NAMALWA (cell line): ENCODE measurements around the gene AQP1.

Experiments
- DNase-seq: peaks from one replicate; pipeline ENCODE4 v3.0.0-alpha.2; 2015; ENCODE audit warnings: low spot score

Gene AQP1

GRCh38 chr7:30911561-30911969, at the start of gene AQP1:
Gene AQP1, plus strand, starts transcription at chr7:30911853. Its CDS starts 57 bp downstream, at chr7:30911910.
- DNase-seq: no peak

- DNase-seq: no peak
Observed at GRCh38 chr7:30862995-30863705, 48.5 kb upstream of the AQP1 start.

- no peak for DNase-seq
Observed at GRCh38 chr7:30863706-30864035, 48.0 kb upstream of the AQP1 start.

- no peak for DNase-seq
Observed at GRCh38 chr7:30864101-30864500, 47.6 kb upstream of the AQP1 start.

DNA sequence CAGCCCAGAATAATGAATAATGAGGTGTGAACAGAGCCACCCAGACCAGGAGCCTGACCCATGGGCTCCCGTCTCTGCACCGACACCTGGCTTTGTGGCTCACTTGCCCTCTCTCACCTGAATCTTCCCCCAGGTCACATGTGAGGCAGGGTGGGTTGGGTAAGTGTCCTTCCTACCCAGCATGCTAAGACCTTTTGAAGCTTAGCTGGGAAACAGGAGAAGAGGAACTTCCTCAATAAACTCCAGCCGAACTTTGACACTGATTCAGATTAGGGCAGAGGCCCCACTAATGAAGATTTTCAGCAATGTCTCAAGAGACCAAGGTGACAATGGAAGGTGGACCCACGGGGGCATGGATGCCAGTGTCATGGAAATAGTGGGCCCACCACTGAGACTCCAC, 46.6 kb upstream of the AQP1 start:
- no peak for DNase-seq

DNA sequence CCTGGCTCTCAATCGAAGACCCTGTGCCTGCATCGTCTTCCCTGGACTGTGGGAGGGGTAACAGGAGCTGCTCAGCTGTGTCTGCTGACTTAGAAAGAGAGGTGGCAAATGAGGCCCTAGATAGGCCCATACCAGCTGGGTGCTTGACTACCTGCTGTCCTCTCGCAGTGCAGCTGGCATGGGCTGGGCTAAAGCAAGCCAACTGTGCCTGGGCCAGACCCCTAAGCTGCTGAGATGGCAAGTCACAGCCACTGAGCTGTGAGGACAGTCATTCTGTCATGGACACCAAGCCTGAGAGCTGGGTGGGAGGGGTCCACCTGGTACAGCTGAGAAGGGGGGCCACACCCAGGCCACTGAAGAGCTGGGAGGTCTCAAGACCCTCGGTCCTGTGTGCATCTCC, 45.8 kb upstream of the AQP1 start:
- no peak for DNase-seq

- no peak for DNase-seq
Observed at GRCh38 chr7:30866939-30867338, 44.7 kb upstream of the AQP1 start.

- DNase-seq: no peak
Observed at GRCh38 chr7:30867483-30867882, 44.2 kb upstream of the AQP1 start.

GRCh38 chr7:30869794-30870611, 41.6 kb upstream of the AQP1 start:
- no peak for DNase-seq

GRCh38 chr7:30870821-30871518, 40.7 kb upstream of the AQP1 start:
- DNase-seq: no peak

- DNase-seq: no peak
Observed at GRCh38 chr7:30871655-30872054, 40.0 kb upstream of the AQP1 start.

GRCh38 chr7:30873207-30873606, 38.4 kb upstream of the AQP1 start:
- no peak for DNase-seq

DNA sequence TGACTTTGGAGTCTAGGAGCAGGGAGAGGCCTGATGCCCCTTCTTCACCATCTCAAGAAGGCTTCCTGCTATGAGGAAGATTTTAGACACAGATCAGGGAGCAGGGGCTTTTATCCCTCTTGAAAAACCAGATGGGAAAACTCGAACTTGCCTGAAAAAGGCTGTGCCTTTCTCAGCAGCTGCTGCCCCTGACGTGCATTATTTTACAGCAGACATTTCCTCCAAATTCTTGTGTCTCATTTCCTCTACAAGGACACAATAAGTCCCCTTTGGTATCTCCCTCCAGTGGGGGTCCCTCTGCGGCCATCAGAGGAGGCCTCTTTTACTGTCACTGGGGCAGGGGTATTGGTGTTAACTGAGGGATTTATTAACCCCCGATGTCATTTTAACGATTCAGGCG, 38.0 kb upstream of the AQP1 start:
- no peak for DNase-seq

DNA sequence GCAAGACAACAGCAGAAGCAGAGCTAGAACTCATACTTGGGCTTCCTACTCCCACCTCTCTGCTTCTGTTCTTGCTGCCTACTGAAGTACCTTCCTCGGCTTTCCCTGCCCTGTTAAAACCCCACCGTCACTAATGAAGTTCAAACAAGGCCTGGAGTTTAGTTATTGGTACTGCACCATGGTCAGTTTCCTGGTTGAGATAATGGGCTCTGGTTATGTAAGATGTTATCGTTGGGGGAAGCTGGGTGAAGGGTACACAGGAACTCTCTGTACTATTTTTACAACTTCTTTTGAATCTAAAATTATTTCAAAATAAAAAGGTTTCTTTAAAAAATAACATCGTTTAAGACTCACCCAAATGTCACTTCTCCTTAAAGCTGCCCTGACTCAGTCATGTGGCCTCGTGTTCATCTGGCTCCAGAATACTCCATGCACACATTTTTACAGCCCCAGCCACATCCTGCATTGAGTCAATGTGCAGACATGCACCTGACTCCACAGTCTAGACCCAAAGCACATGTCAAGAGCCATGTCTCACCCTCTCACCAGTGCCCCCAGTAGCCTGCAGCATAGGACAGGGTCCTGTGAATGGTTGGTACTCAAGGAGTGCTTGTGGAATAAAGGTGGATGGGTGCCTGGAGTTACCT, 36.9 kb upstream of the AQP1 start:
- no peak for DNase-seq

GRCh38 chr7:30877015-30877769, 34.5 kb upstream of the AQP1 start:
- no peak for DNase-seq

GRCh38 chr7:30877993-30878392, 33.7 kb upstream of the AQP1 start:
- DNase-seq: no peak

DNA sequence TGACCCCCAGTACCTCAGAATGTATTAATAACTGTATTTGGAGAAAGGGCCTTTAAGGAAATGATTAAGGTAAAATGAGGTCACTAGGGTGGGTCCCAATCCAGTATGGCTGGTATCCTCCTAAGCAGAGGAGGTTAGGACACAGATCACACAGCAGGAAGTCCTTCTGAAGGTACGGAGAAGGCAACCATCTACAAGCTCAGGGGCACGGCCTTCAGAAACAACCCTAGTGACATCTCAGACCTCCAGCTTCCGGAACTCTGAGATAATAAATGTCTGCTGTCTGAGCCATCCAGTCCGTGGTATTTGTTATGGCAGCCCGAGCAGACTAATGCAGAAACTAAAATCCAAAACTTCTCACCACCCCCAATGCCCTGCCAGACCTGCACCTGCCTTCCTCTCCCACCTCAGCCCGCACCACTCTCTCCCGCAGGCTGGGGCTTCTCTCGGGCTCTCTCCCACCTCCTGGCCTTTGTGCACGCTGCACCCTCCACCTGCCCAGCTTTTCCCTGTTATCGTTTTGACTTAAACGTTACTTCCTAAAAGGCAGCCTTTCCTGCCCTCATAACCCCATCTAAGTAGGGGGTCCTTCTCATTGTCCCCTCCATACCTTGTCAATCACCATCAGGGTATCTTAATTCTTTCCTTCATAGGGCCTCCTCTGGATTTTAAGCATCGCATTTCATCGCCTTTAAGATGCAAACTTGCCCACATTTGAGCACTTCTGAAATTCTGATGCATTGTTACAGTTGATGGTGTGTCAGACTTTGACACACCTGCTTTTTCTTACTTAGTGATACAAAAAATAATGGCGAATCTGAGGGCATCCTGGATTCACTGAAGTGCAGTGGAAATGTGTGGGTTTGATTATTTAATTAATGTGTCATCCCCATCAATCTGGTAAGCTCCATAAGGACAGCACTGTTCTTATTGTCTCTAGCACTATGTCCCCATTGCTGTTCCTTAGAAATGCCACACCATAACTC, 32.2 kb upstream of the AQP1 start:
- no peak for DNase-seq

GRCh38 chr7:30880125-30880720, 31.4 kb upstream of the AQP1 start:
- DNase-seq: no peak

GRCh38 chr7:30880941-30881340, 30.7 kb upstream of the AQP1 start:
- no peak for DNase-seq

DNA sequence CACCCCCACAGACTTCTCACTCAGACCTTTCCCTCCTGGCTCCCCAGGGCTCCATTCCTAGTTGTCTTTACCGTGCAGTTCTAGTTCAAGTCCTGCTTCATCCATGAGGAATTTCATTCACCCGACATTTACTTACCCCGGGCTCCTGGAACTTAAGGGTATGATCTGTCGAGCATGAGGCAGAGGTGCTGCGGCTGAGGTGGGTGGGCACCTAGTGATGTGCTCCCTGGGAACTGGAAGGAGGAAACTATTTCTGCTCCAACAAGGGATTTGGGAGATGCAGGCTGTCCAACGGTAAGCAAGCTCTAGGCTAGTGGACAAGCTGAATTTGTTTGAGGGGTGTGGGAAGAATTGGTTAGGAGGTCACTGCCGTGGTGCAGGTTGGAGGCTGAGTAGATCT, 30.2 kb upstream of the AQP1 start:
- no peak for DNase-seq
